ENCODE data around the gene SLC44A2.
A peak's percentile ranks its signal among the peaks of the same experiment; 100 is the strongest.

SLC44A2 gene

DNA sequence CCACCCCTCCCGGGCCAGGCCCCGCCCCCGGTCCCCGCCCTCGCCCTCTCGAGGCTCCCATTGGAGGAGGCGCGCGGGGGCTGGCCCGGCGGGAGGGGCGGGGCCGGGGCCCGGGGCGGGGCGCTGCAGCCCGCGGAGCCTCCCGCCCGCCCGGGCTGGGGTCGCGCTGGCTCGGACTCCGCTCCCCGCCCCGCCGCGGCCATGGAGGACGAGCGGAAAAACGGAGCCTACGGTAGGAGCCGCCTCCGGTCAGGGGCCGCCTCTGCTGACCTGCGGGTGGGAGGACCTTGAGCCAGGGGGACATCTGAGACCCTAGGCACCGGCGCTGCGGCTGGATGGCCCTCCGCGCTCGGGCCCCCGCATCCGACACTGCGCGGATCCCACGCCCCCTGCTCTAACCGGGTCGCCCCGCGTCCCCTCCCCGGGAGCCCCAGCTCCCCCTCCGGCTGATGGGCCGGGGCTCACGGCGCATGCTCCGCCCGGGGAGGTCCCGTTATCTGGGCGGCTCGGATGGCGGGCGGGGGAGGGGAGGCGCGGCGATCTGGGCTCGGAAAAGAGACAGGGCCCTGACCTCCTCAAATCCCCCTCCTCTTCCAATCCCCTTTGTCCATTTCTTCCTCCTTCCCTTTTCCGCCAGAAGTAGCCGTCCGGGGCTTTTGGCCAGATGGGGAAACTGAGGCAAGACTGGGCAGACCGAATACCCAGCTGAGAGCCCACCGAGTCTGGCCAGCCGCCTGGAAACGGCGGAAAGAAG is 22.8 kb upstream of the SLC44A2 start:
- peak overlapping the region; percentile 97 for H3K4me3 ChIP-seq (replicated peaks; ENCODE audit: insufficient read depth, low read length)
- H3K27ac ChIP-seq (replicated peaks): peak overlapping the region; percentile 79
- no peaks in the 10 kb centered on the region for H3K27me3 ChIP-seq (ENCODE audit: insufficient read depth, poor library complexity, severe bottlenecking)
- TF ChIP-seq REST (IDR thresholded peaks at IDR 0.05; ENCODE audit: insufficient replicate concordance, low read depth) (no peak), GABPA (IDR thresholded peaks at IDR 0.05; ENCODE audit: low read depth) (no peak), SPI1 (IDR thresholded peaks at IDR 0.05; ENCODE audit: borderline replicate concordance, low read depth) (no peak), POLR2AphosphoS5 (IDR thresholded peaks at IDR 0.05; ENCODE audit: low read depth) (no peak)
- TF ChIP-seq, protein P1, sequence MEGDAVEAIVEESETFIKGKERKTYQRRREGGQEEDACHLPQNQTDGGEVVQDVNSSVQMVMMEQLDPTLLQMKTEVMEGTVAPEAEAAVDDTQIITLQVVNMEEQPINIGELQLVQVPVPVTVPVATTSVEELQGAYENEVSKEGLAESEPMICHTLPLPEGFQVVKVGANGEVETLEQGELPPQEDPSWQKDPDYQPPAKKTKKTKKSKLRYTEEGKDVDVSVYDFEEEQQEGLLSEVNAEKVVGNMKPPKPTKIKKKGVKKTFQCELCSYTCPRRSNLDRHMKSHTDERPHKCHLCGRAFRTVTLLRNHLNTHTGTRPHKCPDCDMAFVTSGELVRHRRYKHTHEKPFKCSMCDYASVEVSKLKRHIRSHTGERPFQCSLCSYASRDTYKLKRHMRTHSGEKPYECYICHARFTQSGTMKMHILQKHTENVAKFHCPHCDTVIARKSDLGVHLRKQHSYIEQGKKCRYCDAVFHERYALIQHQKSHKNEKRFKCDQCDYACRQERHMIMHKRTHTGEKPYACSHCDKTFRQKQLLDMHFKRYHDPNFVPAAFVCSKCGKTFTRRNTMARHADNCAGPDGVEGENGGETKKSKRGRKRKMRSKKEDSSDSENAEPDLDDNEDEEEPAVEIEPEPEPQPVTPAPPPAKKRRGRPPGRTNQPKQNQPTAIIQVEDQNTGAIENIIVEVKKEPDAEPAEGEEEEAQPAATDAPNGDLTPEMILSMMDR (IDR thresholded peaks at IDR 0.05; ENCODE audit: insufficient read depth, low read length): no peak
- DNase-seq (ENCODE audit: low read depth in 1 of 2, low spot score in 1 of 2): peak; percentile 51 to 67

GRCh38 chr19:10603084-10603872 is 22.1 kb upstream of the SLC44A2 start:
- TF ChIP-seq, protein P1 (IDR thresholded peaks at IDR 0.05; ENCODE audit: insufficient read depth, low read length): no peak
- TF ChIP-seq POLR2AphosphoS5 (IDR thresholded peaks at IDR 0.05; ENCODE audit: low read depth): no peak
- peak overlapping the region; percentile 79 for H3K27ac ChIP-seq (replicated peaks)
- no peaks in the 10 kb centered on the region for H3K27me3 ChIP-seq (ENCODE audit: insufficient read depth, poor library complexity, severe bottlenecking)
- peak; percentile 35 to 42 for DNase-seq (ENCODE audit: low read depth in 1 of 2, low spot score in 1 of 2)
- peak overlapping the region; percentile 97 for H3K4me3 ChIP-seq (replicated peaks; ENCODE audit: insufficient read depth, low read length)

DNA sequence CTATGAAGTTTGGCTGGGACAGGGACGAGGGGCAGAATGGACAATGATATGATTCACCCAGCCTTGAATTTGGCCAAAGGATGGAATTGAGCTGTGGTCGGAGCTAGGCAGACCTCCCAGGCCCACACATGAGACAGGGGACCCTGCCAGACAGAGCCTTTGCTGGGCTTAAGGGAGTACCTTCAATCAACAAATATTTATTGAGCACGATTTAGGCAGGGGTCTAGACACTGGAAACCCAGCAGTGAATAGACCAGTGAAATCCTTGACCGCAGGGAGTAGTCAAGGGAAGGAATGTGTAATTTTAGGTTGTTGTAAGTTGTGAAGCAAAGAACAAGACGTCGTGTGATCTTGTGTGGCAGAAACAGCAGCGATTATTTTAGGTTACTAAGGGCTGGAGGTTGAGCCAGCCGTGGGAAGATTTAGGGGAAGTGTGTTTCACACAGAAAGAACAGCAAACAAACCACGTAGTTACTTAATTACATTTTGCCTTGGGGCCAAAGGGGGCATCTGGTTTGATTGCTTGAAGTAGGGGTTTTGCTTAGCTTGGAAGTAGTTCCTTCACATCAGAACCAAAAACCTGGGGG is 21.4 kb upstream of the SLC44A2 start:
- no peak overlapping the region for H3K4me3 ChIP-seq (replicated peaks; ENCODE audit: insufficient read depth, low read length)
- TF ChIP-seq, protein P1 (IDR thresholded peaks at IDR 0.05; ENCODE audit: insufficient read depth, low read length): no peak
- TF ChIP-seq POLR2AphosphoS5 (IDR thresholded peaks at IDR 0.05; ENCODE audit: low read depth) (no peak), SPI1 (IDR thresholded peaks at IDR 0.05; ENCODE audit: borderline replicate concordance, low read depth) (peak; percentile 92), REST (IDR thresholded peaks at IDR 0.05; ENCODE audit: insufficient replicate concordance, low read depth) (no peak), GABPA (IDR thresholded peaks at IDR 0.05; ENCODE audit: low read depth) (no peak)
- H3K27me3 ChIP-seq (ENCODE audit: insufficient read depth, poor library complexity, severe bottlenecking): no peaks in the 10 kb centered on the region
- DNase-seq (ENCODE audit: low read depth in 1 of 2, low spot score in 1 of 2): peak in 1 of 2 experiments; percentile 86
- peak overlapping the region; percentile 79 for H3K27ac ChIP-seq (replicated peaks)

Measured in HL-60 (cell line).